Activated CD4-positive, CD25-positive, alpha-beta regulatory T cell treated with anti-CD3 and anti-CD28 coated beads, Interleukin-2, amount 50 U/mL, for 72 hours (primary cell): Measurements from ENCODE around the gene SPARCL1.
"Not testable (repeated sequence)": the region's sequence is repeated elsewhere in the genome, so short reads cannot be mapped to it uniquely, and the experiment has no call there.

ENCODE experiments used
- DNase-seq: peaks from one replicate; pipeline ENCODE4 v3.0.0; 2021

The SPARCL1 gene

DNA sequence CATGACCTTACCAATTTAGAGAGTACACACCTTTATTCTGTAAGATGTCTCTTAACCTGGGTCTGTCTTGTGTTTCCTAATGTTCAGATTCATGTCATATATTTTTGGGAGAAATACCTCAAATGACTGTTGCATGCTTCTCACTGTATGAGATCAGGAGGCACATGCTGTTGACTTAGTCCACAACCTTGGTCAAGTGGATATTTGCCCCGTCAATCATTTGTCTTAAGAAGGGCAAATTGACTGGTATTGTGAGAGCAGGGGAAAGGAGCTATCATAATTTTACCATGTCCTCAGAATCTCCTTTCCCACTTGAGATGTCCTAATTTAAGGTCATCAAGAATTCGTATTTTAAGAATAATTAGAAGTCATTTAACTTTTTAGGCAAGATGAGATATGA lies 95.8 kb downstream of the SPARCL1 start:
- DNase-seq: no peak

DNA sequence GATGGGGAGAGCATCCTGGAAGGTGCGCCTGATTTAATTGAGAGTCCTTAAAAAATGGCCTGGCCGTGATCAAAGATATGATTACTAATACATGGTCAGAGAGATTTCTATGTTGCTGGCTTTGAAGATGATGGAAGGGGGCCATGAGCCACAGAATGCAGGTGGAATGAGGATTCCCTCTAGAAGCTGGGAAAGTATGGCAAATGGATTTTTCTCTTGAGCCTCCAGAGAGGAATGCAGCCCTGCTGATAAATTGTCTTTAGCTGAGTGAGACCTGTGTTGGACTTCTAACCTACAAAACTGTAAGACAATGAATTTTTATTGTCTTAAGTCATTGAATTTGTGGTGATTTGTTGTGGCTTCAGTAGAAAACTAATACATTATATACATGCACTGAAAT lies 99.1 kb downstream of the SPARCL1 start:
- DNase-seq: no peak

DNA sequence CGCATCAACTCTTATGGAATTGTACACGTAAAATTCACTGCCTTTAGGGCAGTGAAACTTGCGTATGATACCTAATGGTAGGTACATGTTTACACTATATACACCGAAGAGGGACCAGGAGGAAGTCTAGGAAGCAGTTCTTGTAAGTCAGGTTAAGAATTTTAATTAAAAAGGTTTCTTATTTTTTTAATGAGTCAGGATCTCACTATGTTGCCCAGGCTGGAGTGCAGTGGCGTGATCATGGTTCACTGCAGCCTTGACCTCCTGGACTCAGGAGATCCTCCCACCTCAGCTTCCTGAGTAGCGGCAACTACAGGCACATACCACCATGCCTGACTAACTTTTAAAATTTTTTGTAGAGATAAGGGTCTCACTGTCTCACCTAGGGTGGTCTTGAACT lies 100.2 kb downstream of the SPARCL1 start:
- DNase-seq: no peak

DNA sequence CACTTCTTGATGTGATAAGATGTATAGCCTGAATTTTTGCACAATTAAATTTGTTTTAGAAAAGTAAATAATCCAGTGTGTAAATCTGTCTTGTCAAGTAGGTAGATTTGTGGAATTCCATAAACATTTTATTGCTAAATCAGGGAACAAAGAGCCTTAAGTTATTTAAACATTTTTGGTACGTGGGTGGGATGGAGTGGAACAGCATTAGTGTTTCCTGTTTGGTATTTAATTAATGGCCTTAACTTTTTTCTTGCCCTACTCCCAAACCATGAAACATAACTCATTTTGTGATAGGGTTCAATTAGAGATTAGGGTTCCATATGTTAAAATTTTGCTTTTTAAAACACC lies 101.7 kb downstream of the SPARCL1 start:
- DNase-seq: no peak

DNA sequence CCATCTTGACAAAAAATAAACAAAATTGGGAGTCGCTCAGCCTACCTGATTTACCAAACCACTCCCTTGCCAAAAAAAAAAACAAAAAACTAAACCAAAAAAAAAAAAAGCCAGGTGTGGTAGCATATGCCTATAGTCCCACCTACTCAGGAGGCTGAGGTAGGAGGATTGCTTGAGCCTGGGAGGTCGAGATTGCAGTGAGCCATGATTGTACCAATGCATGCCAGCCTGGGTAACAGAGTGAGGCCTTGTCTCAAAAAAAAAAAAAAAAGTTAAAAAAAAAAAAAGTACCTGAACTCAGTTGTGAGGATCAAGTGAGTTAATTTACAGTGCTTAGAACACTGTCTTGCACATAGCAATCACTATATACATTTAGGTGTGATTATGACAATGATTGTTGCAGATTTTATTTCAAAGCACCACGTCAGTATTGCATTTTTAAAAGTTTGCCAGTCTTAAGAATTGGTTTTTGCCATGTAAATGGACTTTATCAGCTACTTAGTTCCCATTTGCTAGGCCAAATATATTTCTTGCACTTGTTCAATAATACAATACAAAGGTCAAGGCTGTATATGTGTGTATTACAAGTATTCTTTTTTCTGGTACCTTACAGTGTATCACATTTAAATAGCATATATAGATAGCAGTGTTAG lies 102.2 kb downstream of the SPARCL1 start:
- no peak for DNase-seq

DNA sequence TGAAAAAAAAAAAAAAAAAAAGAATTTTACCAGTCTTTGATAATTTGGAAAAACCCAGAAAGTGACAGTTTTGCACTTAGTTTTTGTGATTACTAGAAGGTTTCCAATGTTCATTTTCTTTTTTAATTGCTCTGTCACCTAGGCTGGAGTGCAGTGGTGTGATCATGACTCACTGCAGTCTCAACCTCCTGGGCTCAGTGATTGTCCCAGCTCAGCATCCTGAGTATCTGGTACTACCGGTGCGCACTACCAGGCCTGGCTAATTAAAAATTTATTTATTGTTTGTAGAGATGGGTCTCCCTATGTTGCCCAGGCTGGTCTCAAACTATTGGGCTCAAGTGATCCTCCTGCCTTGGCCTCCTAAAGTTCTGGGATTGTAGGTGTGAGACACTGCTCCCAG lies 103.5 kb downstream of the SPARCL1 start:
- no peak for DNase-seq

DNA sequence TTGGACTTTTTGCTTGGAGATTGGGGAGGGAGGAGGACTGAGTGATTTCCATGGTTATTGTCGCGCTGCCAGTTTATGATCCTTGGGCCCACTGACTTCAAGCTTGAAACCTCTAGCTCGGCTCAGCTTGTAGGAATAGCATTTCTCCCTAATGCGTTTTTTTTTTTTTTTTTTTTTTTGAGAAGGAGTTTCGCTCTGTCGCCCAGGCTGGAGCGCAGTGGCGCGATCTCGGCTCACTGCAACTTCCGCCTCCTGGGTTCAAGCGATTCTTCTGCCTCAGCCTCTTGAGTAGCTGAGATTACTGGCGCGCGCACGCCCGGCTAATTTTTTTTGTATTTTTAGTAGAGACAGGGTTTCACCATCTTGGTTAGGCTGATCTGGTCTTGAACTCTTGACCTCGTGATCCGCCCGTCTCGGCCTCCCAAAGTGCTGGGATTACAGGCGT lies 105.1 kb downstream of the SPARCL1 start:
- not testable (repeated sequence) for DNase-seq
